HS-5 (cell line): ENCODE data around the gene CTTNBP2.
"Not testable (repeated sequence)": the region's sequence is repeated elsewhere in the genome, so short reads cannot be mapped to it uniquely, and the experiment has no call there.

ENCODE experiments used
- DNase-seq: peaks from one replicate; pipeline ENCODE4 v3.0.0-alpha.2; 2012; ENCODE audit warnings: low read depth

Gene CTTNBP2

GRCh38 chr7:117737926-117738325, 135.3 kb downstream of the CTTNBP2 start:
- no peak for DNase-seq

DNA sequence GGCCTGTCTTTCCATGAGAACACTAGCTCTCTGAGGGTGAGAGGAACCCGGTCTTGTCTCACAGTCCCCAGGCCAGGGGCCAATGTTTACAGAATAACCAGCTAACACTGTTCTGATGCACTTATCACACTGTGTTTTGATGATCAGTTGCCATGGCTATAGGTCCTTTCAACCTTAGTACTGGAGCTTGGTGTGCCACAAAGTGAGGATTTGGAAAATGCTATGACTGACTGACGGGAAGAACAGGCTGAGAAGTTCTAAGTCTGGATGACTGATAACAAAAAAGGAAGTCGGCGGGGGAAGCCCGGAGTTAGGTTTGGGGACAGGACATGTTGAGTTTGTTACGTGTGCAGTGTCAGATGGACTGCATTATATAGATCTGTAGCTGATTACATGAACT, 141.8 kb downstream of the CTTNBP2 start:
- no peak for DNase-seq

GRCh38 chr7:117730390-117730789, 142.9 kb downstream of the CTTNBP2 start:
- no peak for DNase-seq

DNA sequence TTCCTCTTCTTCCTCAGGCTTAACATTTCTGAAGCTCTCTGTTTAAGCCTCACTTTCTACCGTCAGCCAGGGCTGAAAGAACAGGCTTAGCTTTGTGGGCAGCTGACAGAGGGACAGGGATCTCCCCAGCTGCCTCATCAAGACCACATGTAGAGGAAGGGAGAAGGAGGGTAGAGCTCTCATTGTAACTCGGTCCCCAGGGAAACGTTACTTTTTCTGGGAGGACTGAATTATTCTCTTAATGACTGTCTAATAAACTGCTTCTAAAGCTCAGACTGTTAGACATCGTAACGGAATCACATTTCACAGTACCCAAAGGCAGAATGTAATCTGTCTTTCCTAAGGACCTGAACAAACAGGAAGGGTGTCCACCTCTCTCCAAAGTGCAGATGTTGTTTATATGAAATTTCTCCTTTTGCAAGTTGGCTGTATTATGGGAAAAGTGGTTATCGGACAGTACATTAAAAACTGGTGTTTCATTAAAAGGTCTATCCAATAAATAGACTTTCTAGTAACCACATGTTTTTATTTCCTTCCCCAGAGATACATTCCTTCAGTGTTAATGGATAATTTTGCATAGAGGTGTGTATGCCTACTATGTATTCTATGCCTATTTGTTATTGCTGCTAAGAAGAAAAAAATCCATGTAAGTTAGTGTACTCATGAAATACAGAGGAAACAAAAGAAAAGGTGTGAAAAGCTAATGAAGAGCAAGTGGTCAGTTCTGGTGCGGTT, 144.2 kb downstream of the CTTNBP2 start:
- no peak for DNase-seq

- no peak for DNase-seq
Observed at GRCh38 chr7:117724898-117725297, 148.3 kb downstream of the CTTNBP2 start.

GRCh38 chr7:117719377-117719776, 153.9 kb downstream of the CTTNBP2 start:
- no peak for DNase-seq

GRCh38 chr7:117718116-117718835, 155.0 kb downstream of the CTTNBP2 start:
- DNase-seq = no peak

- no peak for DNase-seq
Observed at GRCh38 chr7:117717357-117717756, 155.9 kb downstream of the CTTNBP2 start.

GRCh38 chr7:117716707-117717299, 156.4 kb downstream of the CTTNBP2 start:
- no peak for DNase-seq

- DNase-seq = peak; percentile 28
Observed at GRCh38 chr7:117715784-117716445, 157.3 kb downstream of the CTTNBP2 start.

DNA sequence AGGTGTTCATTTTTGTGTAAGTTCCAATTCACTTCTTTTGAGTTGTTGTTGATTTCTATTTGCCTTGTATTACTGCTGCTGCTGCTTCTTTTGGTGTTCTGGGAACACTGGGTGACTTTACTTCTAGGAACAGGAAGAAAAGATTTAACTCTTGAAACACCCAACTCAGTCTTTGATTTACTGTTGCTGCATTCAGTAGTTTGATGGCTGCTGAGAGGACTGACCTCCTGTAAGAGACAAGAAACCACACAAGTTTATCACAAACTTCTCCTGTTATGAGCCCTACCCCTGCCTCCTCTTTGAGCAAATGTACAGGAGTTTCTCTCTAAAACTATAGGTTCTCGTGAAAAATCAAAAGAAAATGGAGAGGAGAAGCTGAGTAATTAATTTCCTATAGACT, 161.7 kb downstream of the CTTNBP2 start:
- DNase-seq = no peak

GRCh38 chr7:117708173-117708572, 165.1 kb downstream of the CTTNBP2 start:
- not testable (repeated sequence) for DNase-seq

GRCh38 chr7:117707080-117707479, 166.2 kb downstream of the CTTNBP2 start:
- no peak for DNase-seq

DNA sequence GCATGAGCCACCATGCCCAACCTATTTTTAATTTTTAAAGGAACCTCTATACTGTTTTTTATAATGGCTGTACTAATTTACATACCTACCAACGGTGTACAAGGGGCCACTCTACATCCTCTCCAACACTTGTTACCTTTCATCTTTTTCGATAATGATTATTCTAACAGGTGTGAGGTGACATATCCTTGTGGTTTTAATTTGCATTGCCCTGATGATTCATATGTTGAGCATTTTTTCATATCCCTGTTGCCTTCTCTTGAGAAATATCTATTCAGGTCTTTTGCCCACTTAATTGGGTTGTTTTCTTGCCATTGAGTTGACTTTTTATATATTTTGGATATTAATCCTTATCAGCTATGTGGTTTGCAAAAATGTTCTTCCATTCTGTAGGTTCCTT, 167.0 kb downstream of the CTTNBP2 start:
- DNase-seq = no peak

- DNase-seq = no peak
Observed at GRCh38 chr7:117705630-117706029, 167.6 kb downstream of the CTTNBP2 start.

- no peak for DNase-seq
Observed at GRCh38 chr7:117704063-117704462, 169.2 kb downstream of the CTTNBP2 start.

DNA sequence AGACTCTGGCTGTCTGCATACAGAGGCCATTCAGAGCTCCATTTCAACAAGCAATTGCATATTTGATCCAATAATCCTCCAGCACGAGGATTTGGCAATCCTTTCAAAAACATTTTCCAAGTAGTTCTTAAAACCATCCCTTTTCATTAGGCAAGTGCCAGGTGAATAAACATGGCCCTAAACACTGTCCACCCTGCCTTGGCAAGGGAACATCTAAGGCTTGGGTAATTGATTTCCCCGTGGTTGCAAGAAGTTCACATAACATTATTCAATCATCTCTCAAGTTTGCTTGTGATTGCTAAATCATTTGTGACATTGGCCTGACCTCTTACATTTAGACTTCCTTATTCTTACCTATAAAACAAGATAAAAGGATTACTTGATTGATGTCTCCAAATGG, 175.2 kb downstream of the CTTNBP2 start:
- DNase-seq = no peak

GRCh38 chr7:117692338-117692737, 180.9 kb downstream of the CTTNBP2 start:
- DNase-seq = no peak

- no peak for DNase-seq
Observed at GRCh38 chr7:117690147-117690546, 183.1 kb downstream of the CTTNBP2 start.

DNA sequence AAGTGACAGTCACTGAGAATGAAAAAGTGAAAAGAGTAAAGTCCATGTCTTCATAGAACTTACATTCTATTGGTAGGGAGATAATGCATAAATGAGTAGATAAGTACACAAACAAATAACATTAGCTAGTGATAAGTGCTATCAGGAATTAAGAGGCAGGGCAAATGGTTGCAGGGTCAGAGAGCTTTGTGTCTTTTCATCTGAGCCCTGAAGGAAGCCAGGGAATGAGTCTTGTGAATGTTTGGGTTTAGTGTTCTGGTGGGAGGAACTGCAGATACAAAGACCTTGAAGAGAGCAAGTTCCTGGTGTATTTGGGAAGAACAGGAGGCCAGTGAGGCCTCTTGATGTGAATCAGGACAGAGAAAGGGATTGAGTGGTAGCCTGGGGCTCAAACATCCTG, 183.8 kb downstream of the CTTNBP2 start:
- no peak for DNase-seq

- no peak for DNase-seq
Observed at GRCh38 chr7:117688126-117688525, 185.1 kb downstream of the CTTNBP2 start.

DNA sequence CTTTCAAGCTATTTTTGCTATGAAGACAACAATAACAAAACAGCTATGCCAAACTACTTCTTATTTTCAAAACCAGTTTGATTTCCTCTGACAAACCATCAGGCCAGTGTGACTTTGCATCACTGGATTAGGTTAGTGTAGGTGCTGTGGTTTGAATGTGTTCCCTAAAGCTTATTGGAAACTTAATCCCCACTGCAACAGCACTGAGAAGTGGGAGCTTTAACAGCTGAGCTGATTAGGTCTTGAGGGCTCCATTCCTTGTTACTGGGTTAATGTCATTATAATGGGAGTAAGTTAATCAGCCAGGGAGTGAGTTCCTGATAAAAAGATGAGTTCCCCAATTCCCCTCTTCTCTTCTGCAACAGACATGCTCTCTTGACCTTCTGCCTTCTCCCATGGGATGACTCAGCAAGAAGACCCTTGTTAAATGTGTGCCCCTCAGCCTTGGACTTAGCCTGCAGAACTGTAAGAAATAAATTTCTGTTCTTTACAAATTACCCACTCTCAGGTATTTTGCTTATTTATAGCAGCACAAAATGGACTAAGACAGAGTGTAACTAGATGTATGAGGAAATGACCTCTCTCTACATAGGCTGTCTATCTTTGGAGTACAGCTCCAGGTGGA, 186.8 kb downstream of the CTTNBP2 start:
- DNase-seq = no peak
